ENCODE data around the gene TKTL1.
"Not testable (repeated sequence)": the region's sequence is repeated elsewhere in the genome, so short reads cannot be mapped to it uniquely, and the experiment has no call there.

- TF ChIP-seq POLR2A, CTCF (IDR thresholded peaks at IDR 0.05): not testable (repeated sequence)
These were observed 10.9 kb upstream of the TKTL1 start for GRCh38 chrX:154284489-154285338.

All from body of pancreas (tissue), 4 donors.